HUES6 (cell line): ENCODE results near the gene KIF14.

Experiments
- H3K27ac ChIP-seq: 2 replicates; pipeline ENCODE4 v1.7.0; 2013; ENCODE audit warnings: low read depth, mild to moderate bottlenecking, low read length, inconsistent platforms
- H3K27me3 ChIP-seq: 2 replicates; pipeline ENCODE4 v1.6.1; 2013; ENCODE audit warnings: low read length; ENCODE audit not compliant: control insufficient read depth, insufficient read depth
- H3K36me3 ChIP-seq: 2 replicates; pipeline ENCODE4 v1.6.1; 2013; ENCODE audit warnings: low read length; ENCODE audit not compliant: control insufficient read depth, insufficient read depth
- H3K4me1 ChIP-seq: 2 replicates; pipeline ENCODE4 v1.6.1; 2013; ENCODE audit warnings: low read length; ENCODE audit not compliant: control insufficient read depth, insufficient read depth
- H3K4me3 ChIP-seq: 2 replicates; pipeline ENCODE4 v1.5.1; 2013; ENCODE audit warnings: low read depth, low read length
- H3K9ac ChIP-seq: one replicate; pipeline ENCODE4 v1.6.1; 2013; ENCODE audit warnings: mild to moderate bottlenecking, low read length
- H3K9me3 ChIP-seq: 2 replicates; pipeline ENCODE4 v1.6.1; 2013; ENCODE audit warnings: low read depth, low read length; ENCODE audit not compliant: control insufficient read depth, insufficient read depth

Gene KIF14

DNA sequence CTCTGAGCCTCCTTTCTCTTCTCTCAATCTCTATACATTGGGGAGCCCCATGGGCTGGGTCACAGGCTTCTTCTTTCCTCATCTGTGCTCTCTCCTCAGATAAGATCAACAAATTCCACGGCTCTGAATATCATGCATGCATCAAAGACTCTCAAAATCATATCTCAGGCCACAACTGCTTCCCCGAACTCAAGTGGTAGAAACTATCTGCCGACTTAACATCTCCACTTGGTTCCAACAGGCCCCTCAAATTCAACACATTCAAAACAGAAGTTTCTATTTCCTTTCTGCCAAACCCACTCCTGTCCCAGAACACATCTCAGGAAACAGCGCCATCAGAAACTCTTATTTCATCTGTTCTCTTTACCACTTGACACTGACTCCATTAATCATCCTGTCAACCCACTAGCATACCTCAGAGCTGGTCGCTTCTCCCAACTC is 32.5 kb upstream of the KIF14 start:
- Histone ChIP-seq H3K9me3 (no peaks in the 10 kb centered on the region), H3K36me3 (peaks cover 47% of the 10 kb centered on the region), H3K4me1 (peaks cover 11% of the 10 kb centered on the region), H3K4me3 (no peak overlapping the region), H3K27ac (no peak overlapping the region), H3K27me3 (no peaks in the 10 kb centered on the region), H3K9ac (no peak overlapping the region)

DNA sequence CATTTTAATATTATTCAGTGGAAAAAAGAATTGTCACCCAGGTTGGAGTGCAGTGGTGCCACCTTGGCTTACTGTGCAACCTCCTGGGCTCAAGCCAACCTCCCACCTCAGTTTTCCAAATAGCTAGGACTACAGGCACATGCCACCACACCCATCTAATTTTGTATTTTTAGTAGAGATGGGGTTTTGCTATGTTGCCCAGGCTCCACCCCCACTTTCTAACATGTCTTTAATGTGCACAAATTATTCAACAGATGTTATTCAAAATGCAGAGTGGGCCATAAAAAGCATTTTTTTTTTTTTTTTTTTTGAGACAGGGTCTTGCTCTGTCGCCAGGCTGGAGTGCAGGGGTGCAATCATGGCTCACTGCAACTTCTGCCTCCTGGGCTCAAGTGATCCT is 31.8 kb upstream of the KIF14 start:
- no peak overlapping the region for H3K9ac ChIP-seq
- H3K4me3 ChIP-seq: no peak overlapping the region
- H3K27ac ChIP-seq: no peak overlapping the region
- no peaks in the 10 kb centered on the region for H3K27me3 ChIP-seq
- H3K9me3 ChIP-seq: no peaks in the 10 kb centered on the region
- H3K4me1 ChIP-seq: peaks cover 11% of the 10 kb centered on the region
- H3K36me3 ChIP-seq: peaks cover 45% of the 10 kb centered on the region

DNA sequence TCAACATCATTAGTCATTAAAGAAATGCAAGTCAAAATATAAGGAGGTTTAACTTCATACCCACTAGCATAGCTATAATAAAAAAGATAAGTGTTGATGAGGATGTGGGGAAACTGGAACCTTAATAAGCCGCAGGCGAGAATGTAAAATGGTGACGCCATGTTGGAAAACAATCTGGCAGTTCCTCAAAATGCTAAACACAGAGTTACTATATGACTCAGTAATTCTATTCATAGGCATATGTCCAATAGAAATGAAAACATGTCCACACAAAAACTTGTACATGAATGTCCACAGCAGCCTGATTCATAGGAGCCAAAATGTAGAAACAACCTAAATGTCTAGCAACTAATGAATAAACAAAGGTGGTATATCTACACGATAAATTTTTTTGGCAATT is 26.0 kb upstream of the KIF14 start:
- H3K27ac ChIP-seq: no peak overlapping the region
- H3K9ac ChIP-seq: no peak overlapping the region
- H3K27me3 ChIP-seq: no peaks in the 10 kb centered on the region
- H3K36me3 ChIP-seq: peaks cover 35% of the 10 kb centered on the region
- H3K4me1 ChIP-seq: no peaks in the 10 kb centered on the region
- no peak overlapping the region for H3K4me3 ChIP-seq
- no peaks in the 10 kb centered on the region for H3K9me3 ChIP-seq

DNA sequence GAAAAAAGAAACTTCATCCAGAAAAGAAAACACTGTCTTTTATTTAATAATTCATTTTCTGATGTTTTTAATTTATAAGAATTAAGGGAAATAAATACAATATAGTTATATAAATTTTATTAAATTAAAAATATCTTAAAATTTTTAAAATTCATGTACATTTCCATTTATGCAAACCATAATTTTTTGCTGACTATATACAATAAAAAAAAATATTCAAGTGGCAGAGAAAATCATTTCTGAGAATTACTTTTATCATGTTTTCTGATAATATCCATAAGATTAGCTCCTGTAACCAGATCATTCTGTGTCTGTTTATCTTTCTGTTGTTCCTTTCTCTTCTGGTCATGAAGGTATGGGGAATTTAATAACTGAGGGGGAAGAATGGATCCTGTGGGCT is 23.5 kb upstream of the KIF14 start:
- H3K27me3 ChIP-seq: no peaks in the 10 kb centered on the region
- peaks cover 25% of the 10 kb centered on the region for H3K36me3 ChIP-seq
- H3K4me1 ChIP-seq: peaks cover 4% of the 10 kb centered on the region; the same call in 1 of the 2 replicates

DNA sequence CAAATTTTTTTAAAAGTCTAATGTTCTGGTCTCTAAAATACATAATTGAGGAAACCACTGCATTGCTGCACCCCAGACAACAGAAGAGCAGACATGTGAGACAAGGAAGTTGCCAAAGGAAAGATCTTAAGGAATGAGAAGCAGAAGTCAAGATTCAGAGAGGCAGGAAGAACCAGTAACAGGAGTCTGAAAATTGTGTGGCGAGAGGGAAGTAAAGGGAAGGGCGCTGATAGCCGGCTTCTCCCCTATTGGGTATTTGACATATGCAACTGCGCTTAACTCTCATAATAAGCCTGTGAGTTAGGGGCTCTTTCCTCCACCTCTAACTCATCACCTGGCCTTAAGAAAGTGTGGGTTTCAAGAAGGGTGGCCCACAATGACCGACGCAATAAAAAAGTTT is 21.9 kb upstream of the KIF14 start:
- no peaks in the 10 kb centered on the region for H3K9me3 ChIP-seq
- H3K4me3 ChIP-seq: no peak overlapping the region
- peaks cover 8% of the 10 kb centered on the region; the same call in 1 of the 2 replicates for H3K4me1 ChIP-seq
- H3K9ac ChIP-seq: no peak overlapping the region
- no peaks in the 10 kb centered on the region for H3K27me3 ChIP-seq
- no peak overlapping the region for H3K27ac ChIP-seq
- peaks cover 14% of the 10 kb centered on the region for H3K36me3 ChIP-seq

More for the DNA sequence above, 23.5 kb upstream of the KIF14 start:
- no peak overlapping the region for H3K9ac ChIP-seq
- H3K4me3 ChIP-seq: no peak overlapping the region
- H3K9me3 ChIP-seq: no peaks in the 10 kb centered on the region
- no peak overlapping the region for H3K27ac ChIP-seq

DNA sequence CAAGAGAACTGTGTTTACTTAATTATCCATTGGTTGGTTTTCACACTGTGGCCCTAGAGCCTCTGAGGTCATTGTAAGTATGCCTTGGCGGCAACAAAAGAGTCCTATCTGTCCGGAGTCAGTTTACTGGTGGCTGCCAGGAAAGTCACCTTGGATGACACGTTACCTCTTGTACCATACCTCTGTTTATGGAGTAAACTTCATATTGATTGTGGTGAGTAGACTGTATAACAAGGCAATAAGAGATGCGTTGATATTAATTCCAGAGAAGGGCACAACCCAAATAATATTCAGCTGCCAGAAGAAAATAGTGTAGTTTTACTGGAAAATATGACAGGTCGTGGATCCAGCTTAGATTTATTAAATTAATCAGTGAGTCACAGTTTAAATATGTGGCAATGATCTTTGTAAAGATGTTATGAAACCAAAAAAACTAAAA is 20.4 kb upstream of the KIF14 start:
- peaks cover 8% of the 10 kb centered on the region; the same call in 1 of the 2 replicates for H3K4me1 ChIP-seq
- H3K4me3 ChIP-seq: no peak overlapping the region
- H3K36me3 ChIP-seq: peaks cover 7% of the 10 kb centered on the region; the same call in 1 of the 2 replicates
- H3K27ac ChIP-seq: no peak overlapping the region
- H3K27me3 ChIP-seq: no peaks in the 10 kb centered on the region
- H3K9me3 ChIP-seq: no peaks in the 10 kb centered on the region
- H3K9ac ChIP-seq: no peak overlapping the region

DNA sequence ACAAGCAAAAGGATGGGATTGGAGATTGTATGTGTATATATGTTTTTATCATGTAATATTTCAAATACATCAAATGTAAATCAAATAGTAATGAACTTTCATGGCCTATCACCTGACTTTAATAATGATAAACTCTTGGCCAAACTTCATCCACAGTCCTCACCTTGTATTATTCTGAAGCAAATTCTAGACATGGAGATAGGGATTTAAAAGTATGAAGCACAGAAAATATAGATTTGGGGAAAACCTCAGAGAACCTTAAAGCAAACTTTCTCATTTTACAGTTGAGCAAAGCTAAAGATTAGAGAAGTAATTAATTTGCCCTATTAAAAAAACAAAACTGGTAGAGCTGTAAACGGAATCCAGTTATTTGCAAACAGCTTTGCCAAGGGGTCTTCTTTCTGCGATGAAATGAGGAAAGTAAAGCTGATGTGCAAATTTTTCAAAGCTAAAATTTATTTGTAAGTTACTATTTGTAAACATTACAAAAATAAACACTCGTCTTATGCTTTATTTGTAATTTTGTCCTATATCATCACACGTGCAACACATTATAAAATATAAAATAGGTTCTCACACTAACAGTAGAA is 19.9 kb upstream of the KIF14 start:
- Histone ChIP-seq H3K9me3 (no peaks in the 10 kb centered on the region), H3K4me3 (no peak overlapping the region), H3K4me1 (peaks cover 8% of the 10 kb centered on the region; the same call in 1 of the 2 replicates), H3K27me3 (no peaks in the 10 kb centered on the region), H3K27ac (no peak overlapping the region; the same call in 1 of the 2 replicates), H3K9ac (no peak overlapping the region), H3K36me3 (peaks cover 7% of the 10 kb centered on the region; the same call in 1 of the 2 replicates)

DNA sequence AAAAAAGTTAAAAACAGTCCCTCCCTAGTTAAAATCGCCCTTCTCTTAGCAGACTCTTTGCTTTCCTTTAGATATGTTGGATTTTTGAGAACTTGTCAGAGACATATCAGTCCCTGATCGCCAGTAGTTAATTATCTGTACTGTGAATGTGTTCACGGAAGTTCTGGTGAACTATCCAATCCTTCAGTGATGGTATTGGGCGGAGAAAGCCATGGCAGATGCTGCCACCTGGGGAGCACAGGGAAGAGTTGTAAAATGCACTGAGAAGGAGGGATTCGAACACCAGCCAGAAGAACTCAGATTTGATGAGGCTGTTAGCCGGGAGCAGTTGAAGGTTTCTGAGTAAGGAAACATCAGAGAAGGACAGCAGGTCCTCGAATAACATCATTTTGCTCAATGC is 17.5 kb upstream of the KIF14 start:
- Histone ChIP-seq H3K36me3 (no peaks in the 10 kb centered on the region), H3K9ac (no peak overlapping the region), H3K27ac (no peak overlapping the region), H3K27me3 (no peaks in the 10 kb centered on the region), H3K4me1 (peaks cover 8% of the 10 kb centered on the region; the same call in 1 of the 2 replicates), H3K9me3 (no peaks in the 10 kb centered on the region), H3K4me3 (no peak overlapping the region)

DNA sequence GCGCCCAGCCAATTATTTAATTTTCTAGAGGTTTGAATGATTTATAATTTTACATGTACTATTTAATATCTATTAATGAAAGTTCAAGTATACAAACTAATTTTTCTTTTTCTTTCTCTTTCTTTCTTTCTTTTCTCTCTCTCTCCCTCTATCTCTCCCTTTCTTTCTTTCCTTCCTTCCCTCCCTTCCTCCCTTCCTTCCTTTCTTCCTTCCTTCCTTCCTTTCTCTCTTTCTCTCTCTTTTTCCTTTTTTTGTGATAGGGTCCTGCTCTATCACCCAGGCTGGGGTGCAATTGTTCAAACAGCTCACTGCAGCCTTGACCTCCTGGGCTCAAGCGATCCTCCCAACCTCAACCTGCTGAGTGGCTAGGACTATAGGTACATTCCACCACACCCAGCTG is 16.1 kb upstream of the KIF14 start:
- H3K9ac ChIP-seq: no peak overlapping the region
- no peaks in the 10 kb centered on the region for H3K36me3 ChIP-seq
- peaks cover 8% of the 10 kb centered on the region; the same call in 1 of the 2 replicates for H3K4me1 ChIP-seq
- no peaks in the 10 kb centered on the region for H3K9me3 ChIP-seq
- no peaks in the 10 kb centered on the region for H3K27me3 ChIP-seq
- no peak overlapping the region for H3K27ac ChIP-seq
- no peak overlapping the region for H3K4me3 ChIP-seq

DNA sequence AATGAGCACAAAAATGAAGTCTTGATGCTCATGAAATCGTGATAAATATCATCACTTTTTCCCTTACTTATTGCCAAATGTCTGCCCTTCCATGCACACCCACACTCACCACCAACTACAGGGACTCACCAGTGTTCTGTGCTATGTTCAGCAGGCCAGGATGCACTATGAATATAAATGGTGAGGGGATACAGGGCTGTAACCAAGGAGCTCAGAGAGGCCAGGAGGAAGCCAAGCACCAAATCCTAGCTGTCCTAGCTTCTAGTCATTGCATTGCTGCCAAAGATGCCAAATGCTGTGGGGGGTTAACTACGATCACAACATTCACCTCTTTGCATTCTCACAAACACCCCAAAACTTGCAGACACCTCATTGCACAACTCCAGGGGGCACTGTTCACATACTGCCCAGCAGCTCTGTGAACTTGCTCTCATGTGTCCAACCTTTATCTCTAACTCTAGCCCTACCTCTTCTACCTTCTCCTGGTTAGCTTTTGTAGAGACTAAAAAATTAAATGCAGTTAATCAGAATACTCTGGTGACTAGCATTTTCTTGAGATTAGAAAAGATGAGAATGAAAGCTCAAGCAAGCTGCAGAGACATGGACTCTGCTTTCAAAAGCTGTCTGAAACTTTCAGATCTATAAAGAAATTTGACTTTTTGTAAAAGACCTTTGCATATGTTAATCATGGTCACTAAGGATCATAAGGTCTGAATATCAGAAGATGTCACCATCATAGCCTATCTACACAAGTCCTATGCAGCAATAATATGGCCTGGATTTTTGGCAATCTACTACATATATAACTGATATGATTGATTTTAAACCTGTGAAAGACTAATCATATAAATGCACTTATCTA is 13.9 kb upstream of the KIF14 start:
- Histone ChIP-seq H3K36me3 (no peaks in the 10 kb centered on the region), H3K9me3 (no peaks in the 10 kb centered on the region), H3K4me1 (peaks cover 5% of the 10 kb centered on the region; the same call in 1 of the 2 replicates), H3K4me3 (no peak overlapping the region), H3K27me3 (no peaks in the 10 kb centered on the region), H3K9ac (no peak overlapping the region), H3K27ac (no peak overlapping the region)

DNA sequence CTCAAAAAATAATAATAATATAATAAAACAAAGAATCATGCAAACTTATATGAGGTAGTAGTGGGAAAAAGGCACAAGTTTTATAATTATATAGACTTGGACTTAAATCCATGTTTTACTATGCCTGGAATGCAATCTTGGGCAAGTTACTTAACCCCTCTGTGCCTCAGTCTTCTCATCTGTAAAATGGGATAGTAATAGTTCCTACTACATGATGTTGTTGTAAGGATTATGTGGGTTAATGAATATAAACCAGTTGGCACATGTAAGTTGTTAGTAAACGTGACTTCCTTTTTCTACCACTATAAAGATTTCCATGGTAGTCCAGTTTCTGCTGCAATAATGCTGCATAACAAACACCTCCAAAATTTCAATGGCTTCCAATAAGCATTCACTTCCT is 10.8 kb upstream of the KIF14 start:
- no peak overlapping the region for H3K27ac ChIP-seq
- no peaks in the 10 kb centered on the region for H3K27me3 ChIP-seq
- no peaks in the 10 kb centered on the region for H3K36me3 ChIP-seq
- H3K9me3 ChIP-seq: no peaks in the 10 kb centered on the region
- no peak overlapping the region for H3K4me3 ChIP-seq
- H3K4me1 ChIP-seq: no peaks in the 10 kb centered on the region
- no peak overlapping the region for H3K9ac ChIP-seq
